ENCODE data around the gene MPPE1. TPM values are rescaled to one million over a fixed set of nuclear protein-coding genes. Genes with fewer than 3 reads are reported as not detected.

MPPE1 gene
- total and polyA plus RNA-seq, 2 donors: 30.8 to 66.4 TPM

GRCh38 chr18:11880586-11881304 lies 27.4 kb downstream of the MPPE1 start:
- Histone ChIP-seq H3K27me3 (ENCODE audit: control insufficient read depth in 2 of 2, insufficient read depth in 1 of 2, low read length in 1 of 2) (no peaks in the 10 kb centered on the region), H3K4me3 (ENCODE audit: low read length in 2 of 2) (no peak overlapping the region), H3K9me3 (ENCODE audit: control insufficient read depth in 2 of 2, insufficient read depth in 1 of 2, low read length in 1 of 2) (no peaks in the 10 kb centered on the region), H3K27ac (ENCODE audit: low read depth in 1 of 2, low read length in 1 of 2) (no peak overlapping the region), H3K36me3 (ENCODE audit: control insufficient read depth in 2 of 2, insufficient read depth in 2 of 2, low read length in 1 of 2) (peaks cover 21 to 26% of the 10 kb centered on the region in 2 donors), H3K4me1 (ENCODE audit: control insufficient read depth in 2 of 2, insufficient read depth in 2 of 2, low read length in 2 of 2) (no peaks in the 10 kb centered on the region)
- WGBS: 97% methylated on average over 30 of the region's 30 CpGs
- no peak for DNase-seq (ENCODE audit: low read depth in 6 of 9, low spot score in 9 of 9)

GRCh38 chr18:11877497-11878135 lies 30.5 kb downstream of the MPPE1 start:
- Histone ChIP-seq H3K4me3 (ENCODE audit: low read length in 2 of 2) (no peak overlapping the region), H3K9me3 (ENCODE audit: control insufficient read depth in 2 of 2, insufficient read depth in 1 of 2, low read length in 1 of 2) (no peaks in the 10 kb centered on the region), H3K36me3 (ENCODE audit: control insufficient read depth in 2 of 2, insufficient read depth in 2 of 2, low read length in 1 of 2) (peaks cover 2 to 10% of the 10 kb centered on the region in 2 donors), H3K4me1 (ENCODE audit: control insufficient read depth in 2 of 2, insufficient read depth in 2 of 2, low read length in 2 of 2) (no peaks in the 10 kb centered on the region), H3K27ac (ENCODE audit: low read depth in 1 of 2, low read length in 1 of 2) (no peak overlapping the region), H3K27me3 (ENCODE audit: control insufficient read depth in 2 of 2, insufficient read depth in 1 of 2, low read length in 1 of 2) (no peaks in the 10 kb centered on the region)
- DNase-seq (ENCODE audit: low read depth in 6 of 9, low spot score in 9 of 9): no peak
- 97% methylated on average over 10 of the region's 10 CpGs for WGBS

GRCh38 chr18:11874676-11875075 lies 33.4 kb downstream of the MPPE1 start:
- Histone ChIP-seq H3K9me3 (ENCODE audit: control insufficient read depth in 2 of 2, insufficient read depth in 1 of 2, low read length in 1 of 2) (no peaks in the 10 kb centered on the region), H3K4me3 (ENCODE audit: low read length in 2 of 2) (no peak overlapping the region), H3K27me3 (ENCODE audit: control insufficient read depth in 2 of 2, insufficient read depth in 1 of 2, low read length in 1 of 2) (no peaks in the 10 kb centered on the region), H3K4me1 (ENCODE audit: control insufficient read depth in 2 of 2, insufficient read depth in 2 of 2, low read length in 2 of 2) (no peaks in the 10 kb centered on the region), H3K27ac (ENCODE audit: low read depth in 1 of 2, low read length in 1 of 2) (no peak overlapping the region), H3K36me3 (ENCODE audit: control insufficient read depth in 2 of 2, insufficient read depth in 2 of 2, low read length in 1 of 2) (no peaks in the 10 kb centered on the region)
- 93% methylated on average over 8 of the region's 8 CpGs for WGBS
- no peak for DNase-seq (ENCODE audit: low read depth in 6 of 9, low spot score in 9 of 9)

- Histone ChIP-seq H3K36me3 (ENCODE audit: control insufficient read depth in 2 of 2, insufficient read depth in 2 of 2, low read length in 1 of 2) (no peaks in the 10 kb centered on the region), H3K9me3 (ENCODE audit: control insufficient read depth in 2 of 2, insufficient read depth in 1 of 2, low read length in 1 of 2) (no peaks in the 10 kb centered on the region), H3K27ac (ENCODE audit: low read depth in 1 of 2, low read length in 1 of 2) (no peak overlapping the region), H3K27me3 (ENCODE audit: control insufficient read depth in 2 of 2, insufficient read depth in 1 of 2, low read length in 1 of 2) (no peaks in the 10 kb centered on the region), H3K4me1 (ENCODE audit: control insufficient read depth in 2 of 2, insufficient read depth in 2 of 2, low read length in 2 of 2) (no peaks in the 10 kb centered on the region), H3K4me3 (ENCODE audit: low read length in 2 of 2) (no peak overlapping the region)
- WGBS: 87% methylated on average over 15 of the region's 15 CpGs
- no peak for DNase-seq (ENCODE audit: low read depth in 6 of 9, low spot score in 9 of 9)
Observed at GRCh38 chr18:11873670-11874340, 34.3 kb downstream of the MPPE1 start.

GRCh38 chr18:11872479-11873136 lies 35.5 kb downstream of the MPPE1 start:
- DNase-seq (ENCODE audit: low read depth in 6 of 9, low spot score in 9 of 9): no peak
- Histone ChIP-seq H3K36me3 (ENCODE audit: control insufficient read depth in 2 of 2, insufficient read depth in 2 of 2, low read length in 1 of 2) (no peaks in the 10 kb centered on the region), H3K27me3 (ENCODE audit: control insufficient read depth in 2 of 2, insufficient read depth in 1 of 2, low read length in 1 of 2) (no peaks in the 10 kb centered on the region), H3K27ac (ENCODE audit: low read depth in 1 of 2, low read length in 1 of 2) (no peak overlapping the region), H3K4me1 (ENCODE audit: control insufficient read depth in 2 of 2, insufficient read depth in 2 of 2, low read length in 2 of 2) (no peaks in the 10 kb centered on the region), H3K4me3 (ENCODE audit: low read length in 2 of 2) (no peak overlapping the region), H3K9me3 (ENCODE audit: control insufficient read depth in 2 of 2, insufficient read depth in 1 of 2, low read length in 1 of 2) (no peaks in the 10 kb centered on the region)
- 86% methylated on average over 13 of the region's 13 CpGs for WGBS

- no peak for DNase-seq (ENCODE audit: low read depth in 6 of 9, low spot score in 9 of 9)
- 84% methylated on average over 5 of the region's 5 CpGs for WGBS
- H3K4me1 ChIP-seq (ENCODE audit: control insufficient read depth in 2 of 2, insufficient read depth in 2 of 2, low read length in 2 of 2): no peaks in the 10 kb centered on the region
- no peaks in the 10 kb centered on the region for H3K36me3 ChIP-seq (ENCODE audit: control insufficient read depth in 2 of 2, insufficient read depth in 2 of 2, low read length in 1 of 2)
- H3K27ac ChIP-seq (ENCODE audit: low read depth in 1 of 2, low read length in 1 of 2): no peak overlapping the region
- H3K27me3 ChIP-seq (ENCODE audit: control insufficient read depth in 2 of 2, insufficient read depth in 1 of 2, low read length in 1 of 2): no peaks in the 10 kb centered on the region
- no peaks in the 10 kb centered on the region for H3K9me3 ChIP-seq (ENCODE audit: control insufficient read depth in 2 of 2, insufficient read depth in 1 of 2, low read length in 1 of 2)
- no peak overlapping the region for H3K4me3 ChIP-seq (ENCODE audit: low read length in 2 of 2)
Observed at GRCh38 chr18:11871501-11871900, 36.6 kb downstream of the MPPE1 start.

GRCh38 chr18:11868230-11868629 lies 39.9 kb downstream of the MPPE1 start:
- no peak for DNase-seq (ENCODE audit: low read depth in 6 of 9, low spot score in 9 of 9)
- 94% methylated on average over 8 of the region's 8 CpGs for WGBS
- H3K4me1 ChIP-seq (ENCODE audit: control insufficient read depth in 2 of 2, insufficient read depth in 2 of 2, low read length in 2 of 2): no peaks in the 10 kb centered on the region
- no peaks in the 10 kb centered on the region for H3K36me3 ChIP-seq (ENCODE audit: control insufficient read depth in 2 of 2, insufficient read depth in 2 of 2, low read length in 1 of 2)
- no peak overlapping the region for H3K4me3 ChIP-seq (ENCODE audit: low read length in 2 of 2)
- no peak overlapping the region for H3K27ac ChIP-seq (ENCODE audit: low read depth in 1 of 2, low read length in 1 of 2)
- H3K27me3 ChIP-seq (ENCODE audit: control insufficient read depth in 2 of 2, insufficient read depth in 1 of 2, low read length in 1 of 2): no peaks in the 10 kb centered on the region
- H3K9me3 ChIP-seq (ENCODE audit: control insufficient read depth in 2 of 2, insufficient read depth in 1 of 2, low read length in 1 of 2): no peaks in the 10 kb centered on the region

- Histone ChIP-seq H3K27ac (ENCODE audit: low read depth in 1 of 2, low read length in 1 of 2) (no peak overlapping the region), H3K9me3 (ENCODE audit: control insufficient read depth in 2 of 2, insufficient read depth in 1 of 2, low read length in 1 of 2) (no peaks in the 10 kb centered on the region), H3K36me3 (ENCODE audit: control insufficient read depth in 2 of 2, insufficient read depth in 2 of 2, low read length in 1 of 2) (no peaks in the 10 kb centered on the region), H3K4me3 (ENCODE audit: low read length in 2 of 2) (no peak overlapping the region), H3K27me3 (ENCODE audit: control insufficient read depth in 2 of 2, insufficient read depth in 1 of 2, low read length in 1 of 2) (no peaks in the 10 kb centered on the region), H3K4me1 (ENCODE audit: control insufficient read depth in 2 of 2, insufficient read depth in 2 of 2, low read length in 2 of 2) (no peaks in the 10 kb centered on the region)
- WGBS: 75% methylated on average over 5 of the region's 5 CpGs
- DNase-seq (ENCODE audit: low read depth in 6 of 9, low spot score in 9 of 9): no peak
Observed at GRCh38 chr18:11866764-11867163, 41.4 kb downstream of the MPPE1 start.

GRCh38 chr18:11866329-11866728 lies 41.8 kb downstream of the MPPE1 start:
- Histone ChIP-seq H3K9me3 (ENCODE audit: control insufficient read depth in 2 of 2, insufficient read depth in 1 of 2, low read length in 1 of 2) (no peaks in the 10 kb centered on the region), H3K36me3 (ENCODE audit: control insufficient read depth in 2 of 2, insufficient read depth in 2 of 2, low read length in 1 of 2) (no peaks in the 10 kb centered on the region), H3K27ac (ENCODE audit: low read depth in 1 of 2, low read length in 1 of 2) (no peak overlapping the region), H3K27me3 (ENCODE audit: control insufficient read depth in 2 of 2, insufficient read depth in 1 of 2, low read length in 1 of 2) (no peaks in the 10 kb centered on the region), H3K4me3 (ENCODE audit: low read length in 2 of 2) (no peak overlapping the region), H3K4me1 (ENCODE audit: control insufficient read depth in 2 of 2, insufficient read depth in 2 of 2, low read length in 2 of 2) (no peaks in the 10 kb centered on the region)
- WGBS: 94% methylated on average over 10 of the region's 10 CpGs
- DNase-seq (ENCODE audit: low read depth in 6 of 9, low spot score in 9 of 9): no peak
